ENCODE data around the gene INTS11. TPM values are rescaled to one million over a fixed set of nuclear protein-coding genes. Genes with fewer than 3 reads are reported as not detected.
A peak's percentile ranks its signal among the peaks of the same experiment; 100 is the strongest.

INTS11 gene
- total RNA-seq, 1 experiment from 2014 or later, result 142 TPM

DNA sequence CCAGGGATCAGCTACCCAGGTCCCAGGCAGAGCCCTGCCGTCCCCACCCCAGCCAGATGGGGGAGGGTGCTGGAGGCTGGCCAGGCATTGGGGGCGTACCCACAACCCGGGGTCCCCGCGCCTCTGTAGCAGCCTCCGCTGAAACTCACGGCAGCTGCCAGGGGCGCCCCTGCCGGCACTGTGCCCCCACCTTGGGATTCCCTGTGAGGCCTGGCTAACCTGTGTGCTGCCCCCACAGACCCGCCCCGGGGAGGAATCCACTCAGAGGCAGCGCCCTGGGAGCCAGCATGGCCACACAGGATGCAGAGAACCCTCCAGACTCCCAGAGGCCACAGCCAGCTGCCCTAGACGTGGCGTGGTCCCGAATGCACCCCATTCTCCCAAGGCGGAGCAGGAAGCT, 20.9 kb upstream of the INTS11 start:
- no peak for DNase-seq (ENCODE audit: low read depth)

DNA sequence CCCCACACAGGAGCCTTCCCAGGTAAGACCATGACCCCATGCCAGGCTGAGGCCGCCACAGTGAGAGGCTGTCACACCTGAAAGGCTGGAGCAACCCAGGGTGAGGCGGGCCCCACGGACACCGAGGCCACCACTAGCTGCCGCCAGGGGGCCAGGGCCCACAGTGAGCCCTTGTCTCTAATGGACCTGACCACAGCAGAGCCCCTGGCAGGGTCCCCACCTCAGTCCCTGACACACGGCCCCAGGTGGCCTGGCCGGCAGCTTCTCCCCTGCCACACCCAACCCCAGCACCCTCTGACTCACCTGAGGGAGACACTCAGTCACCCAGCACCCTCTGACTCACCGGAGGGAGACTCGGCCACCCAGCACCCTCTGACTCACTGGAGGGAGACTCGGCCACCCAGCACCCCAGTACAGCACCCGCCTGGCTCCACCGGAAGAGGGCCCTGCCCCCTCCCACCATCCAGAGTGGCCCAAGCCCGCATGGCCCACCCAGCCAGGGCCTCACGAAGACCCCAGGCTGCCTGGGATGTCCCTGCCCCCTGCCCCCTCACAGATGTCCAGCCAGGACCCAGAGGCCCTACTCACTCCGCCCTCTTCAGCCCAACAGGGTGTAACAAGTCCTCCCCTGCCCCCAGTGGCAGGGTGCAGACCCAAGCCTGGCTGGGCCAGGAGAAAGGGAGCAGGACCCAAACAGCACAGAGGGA, 20.3 kb upstream of the INTS11 start:
- peak; percentile 94 for DNase-seq (ENCODE audit: low read depth)

DNA sequence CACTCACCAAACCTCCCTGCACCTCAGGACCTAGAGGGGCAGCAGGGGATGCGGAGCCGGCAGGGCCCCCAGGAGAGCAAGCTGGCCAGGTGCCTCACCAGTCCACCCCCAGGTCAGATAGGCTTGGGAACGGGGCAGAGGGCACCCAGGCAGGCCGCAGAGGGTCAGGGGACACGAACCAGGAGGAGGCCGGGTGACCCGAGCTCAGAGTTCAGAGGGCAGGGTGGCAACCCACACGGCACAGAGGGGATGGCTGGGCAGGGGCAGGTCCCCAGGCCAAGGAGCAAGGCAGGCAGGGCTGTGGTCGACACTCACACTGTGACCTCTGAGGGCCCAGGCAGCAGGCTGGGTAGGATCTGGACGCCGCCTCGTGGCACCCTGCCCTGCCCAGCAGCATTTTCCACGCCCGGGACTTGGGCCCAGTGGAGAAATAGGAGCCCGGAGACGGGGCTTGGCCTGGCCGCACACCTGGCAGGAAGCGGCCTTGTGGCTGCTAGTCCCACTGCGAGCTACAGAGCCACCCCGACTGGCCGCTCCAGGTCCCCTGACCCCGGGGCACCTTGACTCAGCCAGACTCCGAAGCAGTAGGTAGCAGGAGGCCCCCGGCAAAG, 19.5 kb upstream of the INTS11 start:
- no peak for DNase-seq (ENCODE audit: low read depth)

DNA sequence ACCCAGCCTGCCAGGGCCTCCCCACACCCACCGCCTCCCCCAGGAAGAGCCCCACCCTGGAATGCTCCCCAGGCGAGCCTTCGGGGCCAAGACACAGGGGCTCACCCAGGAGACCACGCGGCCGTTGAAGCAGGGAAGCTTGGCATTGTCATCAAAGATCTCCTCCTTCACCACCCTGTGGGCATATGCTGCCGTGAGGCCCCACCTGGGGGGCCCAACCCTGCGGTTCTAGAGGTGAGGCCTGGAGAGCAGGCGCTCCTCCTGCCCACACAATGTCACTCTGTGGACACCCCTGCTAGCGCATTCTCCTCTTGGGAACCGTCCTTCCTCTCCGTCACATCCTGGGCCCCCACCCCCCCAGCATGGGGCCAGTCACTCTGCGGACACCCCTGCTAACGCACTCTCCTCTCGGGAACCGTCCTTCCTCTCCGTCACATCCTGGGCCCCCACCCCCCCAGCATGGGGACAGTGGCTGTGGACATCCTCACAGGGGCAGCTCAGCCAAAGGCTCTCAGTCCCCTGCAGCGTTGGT, 18.2 kb upstream of the INTS11 start:
- DNase-seq (ENCODE audit: low read depth), result no peak

DNA sequence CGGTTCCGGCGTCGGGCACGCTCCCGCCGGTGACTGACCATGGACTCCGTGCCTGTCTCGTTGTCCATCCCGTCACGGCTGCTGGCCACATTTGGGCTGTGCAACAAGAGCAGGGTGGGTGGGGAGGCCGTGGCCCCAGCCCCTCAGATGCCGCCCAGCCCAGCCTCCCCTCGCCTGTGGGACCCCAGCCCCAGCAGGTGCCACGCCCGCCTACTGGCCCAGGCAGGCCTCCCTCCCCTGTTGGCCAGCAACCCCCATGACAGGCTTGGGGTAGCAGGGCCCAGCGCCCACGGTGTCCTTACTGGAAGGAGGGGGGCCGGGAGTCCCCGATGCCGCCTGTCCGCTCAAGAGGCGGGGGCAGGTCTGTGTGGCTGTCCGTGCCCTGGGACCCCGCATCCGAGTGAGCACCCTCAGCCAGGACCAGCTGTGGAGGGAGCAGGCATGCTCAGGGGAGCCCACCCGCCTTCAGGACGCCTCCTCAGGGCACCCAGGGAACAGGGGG, 17.7 kb upstream of the INTS11 start:
- DNase-seq (ENCODE audit: low read depth), result no peak

DNA sequence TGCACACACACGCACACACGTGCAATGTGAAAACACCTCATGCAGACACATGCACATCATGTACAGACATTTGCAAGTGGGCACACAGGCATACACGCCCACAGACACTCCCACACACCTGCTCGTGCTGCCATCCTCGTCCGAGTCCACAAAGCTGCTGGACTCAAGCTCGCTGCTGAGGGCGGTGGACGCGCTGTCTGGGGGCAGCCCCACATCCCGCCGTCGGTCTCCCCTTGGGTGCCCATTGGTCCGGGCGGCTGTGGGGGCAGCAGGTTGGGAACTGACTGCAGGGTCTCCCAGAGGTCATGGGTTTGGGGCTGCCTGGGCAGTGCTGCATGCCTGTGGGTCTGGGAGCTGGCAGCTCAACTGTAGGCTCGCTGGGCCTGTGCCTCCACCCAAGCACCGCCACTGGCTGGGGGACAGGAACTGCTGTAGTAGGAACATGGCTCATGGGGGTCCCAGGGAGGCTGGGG, 17.1 kb upstream of the INTS11 start:
- no peak for DNase-seq (ENCODE audit: low read depth)

DNA sequence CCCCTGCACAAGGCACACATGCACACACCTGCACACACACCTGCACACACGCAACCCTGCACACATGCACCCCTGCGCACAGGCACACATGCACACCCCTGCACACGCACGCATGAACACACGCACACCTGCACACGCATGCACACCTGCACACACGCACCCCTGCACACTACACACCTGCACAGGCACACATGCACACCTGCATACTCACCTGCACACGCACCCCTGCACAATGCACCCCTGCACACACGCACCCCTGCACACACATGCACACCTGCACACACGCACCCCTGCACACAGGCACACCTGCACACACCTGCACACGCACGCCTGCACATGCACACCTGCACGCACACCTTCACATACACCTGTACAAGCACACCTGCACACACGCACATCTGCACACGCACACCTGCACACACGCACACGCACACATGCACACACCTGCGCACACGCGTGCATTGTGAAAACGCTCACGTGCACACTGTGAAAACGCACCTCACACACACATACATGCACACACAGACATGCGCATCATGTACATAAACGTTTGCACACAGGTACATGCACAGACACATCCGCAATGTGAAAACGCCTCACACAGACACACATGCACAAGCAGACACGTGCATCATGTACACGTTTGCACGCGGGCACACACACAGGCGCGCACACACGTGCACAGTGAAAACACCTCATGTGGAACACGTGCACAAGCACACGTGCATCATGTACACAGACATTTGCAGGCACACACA, 16.5 kb upstream of the INTS11 start:
- DNase-seq (ENCODE audit: low read depth), result no peak

DNA sequence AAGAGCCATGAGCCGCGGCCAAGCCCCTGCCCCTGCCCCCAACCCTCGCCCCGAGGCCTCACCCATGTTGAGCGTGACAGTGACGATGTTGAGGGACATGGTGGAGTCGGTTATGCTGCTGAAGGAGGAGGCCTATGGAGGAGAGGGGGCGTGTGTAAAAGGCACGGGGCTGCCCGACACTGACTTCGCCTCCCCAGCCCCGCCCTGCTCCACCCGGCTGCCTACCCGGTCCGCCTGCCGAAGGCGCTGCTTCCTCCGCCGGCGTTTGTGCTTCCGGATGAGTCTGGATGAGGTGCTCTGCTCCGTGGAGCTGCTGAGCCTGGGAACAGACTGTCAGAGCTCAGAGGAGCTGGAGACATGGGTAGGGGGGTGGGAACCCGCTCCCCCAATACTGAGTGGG, 15.7 kb upstream of the INTS11 start:
- DNase-seq (ENCODE audit: low read depth), result no peak

DNA sequence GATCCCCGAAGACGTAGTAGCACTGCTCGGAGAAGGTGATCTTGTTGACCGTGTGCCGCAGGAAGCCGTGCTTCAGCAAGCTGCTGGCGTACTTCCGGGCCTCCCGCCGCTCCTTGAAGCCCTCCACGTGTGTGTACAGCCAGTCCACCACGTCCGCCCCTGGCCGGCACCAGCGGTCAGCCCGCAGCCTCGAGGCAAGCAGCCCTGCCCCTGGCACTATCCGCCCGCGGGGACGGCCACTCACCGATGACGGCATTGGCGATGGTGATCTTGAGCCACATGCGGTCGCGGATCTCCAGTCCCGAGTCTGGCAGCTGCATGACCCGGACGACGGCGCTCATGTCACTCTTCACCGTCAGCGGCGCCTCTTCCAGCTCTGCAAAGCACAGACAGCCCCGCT, 13.8 kb upstream of the INTS11 start:
- no peak for DNase-seq (ENCODE audit: low read depth)

DNA sequence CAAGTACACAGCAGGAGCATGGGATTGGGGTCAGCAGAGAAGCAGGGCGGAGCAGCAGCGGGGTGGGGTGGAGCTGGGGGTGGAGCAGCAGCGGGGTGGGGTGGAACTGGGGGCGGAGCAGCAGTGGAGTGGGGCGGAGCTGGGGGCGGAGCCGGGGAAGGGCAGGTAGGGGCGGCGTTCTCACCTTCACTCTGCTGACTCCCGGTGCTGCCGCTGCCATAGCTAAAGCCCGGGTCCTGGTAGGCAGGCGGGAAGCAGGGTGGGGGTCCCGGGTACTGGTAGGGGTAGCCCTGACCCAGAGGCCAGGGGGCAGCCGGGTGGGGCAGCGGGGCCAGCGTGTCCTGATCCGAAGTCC, 13.3 kb upstream of the INTS11 start:
- DNase-seq (ENCODE audit: low read depth), result no peak

DNA sequence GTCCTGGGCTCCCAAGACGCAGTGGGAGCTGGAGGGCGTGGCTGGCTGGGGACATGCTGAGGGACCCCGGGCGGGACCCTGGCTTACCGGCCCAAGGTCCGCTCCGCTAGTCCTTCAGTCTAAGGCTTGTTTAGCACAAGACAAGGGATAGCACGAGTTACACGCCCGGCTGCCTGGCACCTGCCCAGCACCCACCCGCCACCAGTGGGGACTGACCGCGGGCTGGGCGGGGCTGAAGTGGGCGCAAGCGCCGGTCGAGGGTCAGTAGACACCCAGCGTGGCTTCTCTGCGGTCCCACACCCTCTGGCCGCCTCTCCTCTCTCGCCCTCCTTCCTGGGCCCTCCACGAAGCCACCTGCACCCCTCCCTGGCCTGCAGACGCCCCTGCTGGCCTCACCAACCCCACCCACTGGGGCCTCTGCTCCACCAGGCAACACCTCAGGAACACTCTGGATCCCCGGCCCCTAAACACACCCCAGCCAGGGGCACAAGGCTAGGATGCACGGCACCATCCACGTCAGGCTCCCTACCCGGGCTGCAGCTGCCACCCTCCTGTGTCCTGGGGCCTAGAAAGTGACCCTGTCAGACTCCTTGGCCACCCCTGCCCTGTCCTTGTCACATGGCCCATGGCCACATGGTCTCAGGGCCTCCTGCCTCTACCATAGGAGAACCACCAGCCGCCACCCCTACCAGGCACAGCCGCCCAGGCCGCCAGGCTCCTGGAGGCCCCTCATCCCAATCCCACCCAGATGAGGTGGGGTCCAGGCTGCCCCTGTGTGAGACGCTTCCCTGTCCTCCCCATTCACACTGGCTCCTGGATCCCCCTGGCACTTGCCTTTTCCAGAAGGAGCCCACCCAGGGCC, 12.7 kb upstream of the INTS11 start:
- DNase-seq (ENCODE audit: low read depth), result no peak

DNA sequence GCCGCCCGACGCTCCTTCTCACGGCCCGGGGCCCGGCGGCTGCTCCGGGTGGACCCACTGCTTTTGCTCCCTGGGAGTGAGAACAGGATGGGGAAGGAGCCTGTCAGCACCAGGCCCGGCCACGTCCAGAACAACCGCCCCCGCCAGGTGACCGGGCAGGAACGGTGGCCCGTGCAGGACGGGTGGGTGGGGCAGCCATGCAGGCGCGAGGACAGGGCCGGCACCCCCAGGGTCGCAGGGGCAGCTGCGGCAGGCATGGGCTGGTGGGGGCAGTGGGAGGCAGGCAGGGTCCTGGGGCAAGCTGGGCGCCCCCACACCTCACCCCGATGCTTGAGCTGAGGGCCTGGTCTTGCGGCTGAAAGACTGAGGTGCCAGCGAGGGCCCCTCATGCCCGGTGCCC, 12.0 kb upstream of the INTS11 start:
- DNase-seq (ENCODE audit: low read depth), result no peak

DNA sequence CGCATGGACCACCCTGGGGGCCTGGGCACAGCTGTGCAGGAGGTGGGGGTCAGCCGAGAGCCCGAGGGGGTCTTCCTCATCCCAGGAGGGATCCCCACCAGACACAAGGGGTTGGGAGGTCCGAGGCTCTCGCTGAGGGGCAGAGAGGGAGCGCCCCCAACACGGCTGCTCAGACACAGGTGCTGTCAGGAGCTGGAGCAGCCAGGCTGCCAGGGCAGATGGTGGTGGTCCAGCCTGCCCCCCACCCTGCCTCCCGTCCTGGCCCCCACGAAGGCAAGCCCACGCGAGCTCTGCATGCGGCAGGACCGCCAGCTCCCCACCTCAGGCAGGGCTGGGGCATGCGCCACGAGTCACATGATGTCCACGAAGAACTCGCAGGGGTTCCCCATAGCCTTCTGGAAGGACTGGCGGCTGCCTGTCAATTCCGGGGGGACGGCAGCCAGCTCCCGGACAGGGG, 11.4 kb upstream of the INTS11 start:
- DNase-seq (ENCODE audit: low read depth), result no peak

DNA sequence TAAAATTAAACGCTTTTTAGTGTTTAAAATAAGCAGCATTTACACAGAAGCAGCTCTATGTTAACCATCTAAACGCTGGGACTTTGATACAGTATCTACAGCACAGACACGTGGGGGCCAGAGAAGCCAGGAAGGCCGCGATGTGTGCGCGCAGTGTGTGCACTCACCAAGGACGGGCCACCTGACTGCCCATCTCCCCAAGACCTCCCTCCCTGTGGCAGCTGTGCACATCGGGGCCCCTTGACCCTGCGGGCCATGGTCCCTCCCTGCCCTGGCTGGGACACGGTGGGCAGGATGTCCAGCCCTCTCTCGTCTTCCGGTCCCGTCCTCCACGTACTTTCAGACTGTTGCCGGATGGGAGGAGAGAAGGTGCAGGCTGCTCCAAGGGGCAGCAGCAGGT, 10.8 kb upstream of the INTS11 start:
- DNase-seq (ENCODE audit: low read depth), result no peak

DNA sequence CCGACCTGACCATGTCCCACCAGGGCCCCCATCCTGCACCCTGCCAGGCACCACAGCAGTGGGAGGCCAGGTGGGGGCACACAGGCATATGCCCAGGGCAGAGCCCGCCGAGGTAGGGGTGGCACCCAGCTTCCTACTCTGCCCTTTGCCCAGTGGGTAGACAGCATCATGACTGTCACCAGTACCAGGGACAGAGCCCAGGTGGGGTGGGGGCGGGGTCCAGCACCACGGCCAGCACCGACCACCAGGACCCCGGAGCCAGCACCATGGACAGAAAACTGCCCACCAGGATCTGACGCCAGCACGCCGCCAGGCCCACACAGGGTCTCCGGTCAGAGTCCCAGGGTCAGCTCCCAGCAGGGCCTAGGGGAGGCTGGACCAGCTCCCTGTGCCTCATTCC, 10.4 kb upstream of the INTS11 start:
- DNase-seq (ENCODE audit: low read depth), result no peak

DNA sequence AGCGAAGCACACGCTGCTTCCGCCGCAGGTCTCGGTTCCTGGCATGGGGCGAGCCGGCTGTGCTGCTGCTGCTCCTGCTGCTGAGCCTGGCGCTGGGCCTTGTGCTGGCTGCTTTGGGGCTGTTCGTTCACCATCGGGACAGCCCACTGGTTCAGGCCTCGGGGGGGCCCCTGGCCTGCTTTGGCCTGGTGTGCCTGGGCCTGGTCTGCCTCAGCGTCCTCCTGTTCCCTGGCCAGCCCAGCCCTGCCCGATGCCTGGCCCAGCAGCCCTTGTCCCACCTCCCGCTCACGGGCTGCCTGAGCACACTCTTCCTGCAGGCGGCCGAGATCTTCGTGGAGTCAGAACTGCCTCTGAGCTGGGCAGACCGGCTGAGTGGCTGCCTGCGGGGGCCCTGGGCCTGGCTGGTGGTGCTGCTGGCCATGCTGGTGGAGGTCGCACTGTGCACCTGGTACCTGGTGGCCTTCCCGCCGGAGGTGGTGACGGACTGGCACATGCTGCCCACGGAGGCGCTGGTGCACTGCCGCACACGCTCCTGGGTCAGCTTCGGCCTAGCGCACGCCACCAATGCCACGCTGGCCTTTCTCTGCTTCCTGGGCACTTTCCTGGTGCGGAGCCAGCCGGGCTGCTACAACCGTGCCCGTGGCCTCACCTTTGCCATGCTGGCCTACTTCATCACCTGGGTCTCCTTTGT, 9.2 kb upstream of the INTS11 start:
- DNase-seq (ENCODE audit: low read depth), result no peak

DNA sequence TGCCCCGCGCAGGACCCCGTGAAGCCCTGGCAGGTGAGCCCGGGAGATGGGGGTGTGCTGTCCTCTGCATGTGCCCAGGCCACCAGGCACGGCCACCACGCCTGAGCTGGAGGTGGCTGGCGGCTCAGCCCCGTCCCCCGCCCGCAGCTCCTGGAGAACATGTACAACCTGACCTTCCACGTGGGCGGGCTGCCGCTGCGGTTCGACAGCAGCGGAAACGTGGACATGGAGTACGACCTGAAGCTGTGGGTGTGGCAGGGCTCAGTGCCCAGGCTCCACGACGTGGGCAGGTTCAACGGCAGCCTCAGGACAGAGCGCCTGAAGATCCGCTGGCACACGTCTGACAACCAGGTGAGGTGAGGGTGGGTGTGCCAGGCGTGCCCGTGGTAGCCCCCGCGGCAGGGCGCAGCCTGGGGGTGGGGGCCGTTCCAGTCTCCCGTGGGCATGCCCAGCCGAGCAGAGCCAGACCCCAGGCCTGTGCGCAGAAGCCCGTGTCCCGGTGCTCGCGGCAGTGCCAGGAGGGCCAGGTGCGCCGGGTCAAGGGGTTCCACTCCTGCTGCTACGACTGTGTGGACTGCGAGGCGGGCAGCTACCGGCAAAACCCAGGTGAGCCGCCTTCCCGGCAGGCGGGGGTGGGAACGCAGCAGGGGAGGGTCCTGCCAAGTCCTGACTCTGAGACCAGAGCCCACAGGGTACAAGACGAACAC, 8.5 kb upstream of the INTS11 start:
- DNase-seq (ENCODE audit: low read depth), result no peak

DNA sequence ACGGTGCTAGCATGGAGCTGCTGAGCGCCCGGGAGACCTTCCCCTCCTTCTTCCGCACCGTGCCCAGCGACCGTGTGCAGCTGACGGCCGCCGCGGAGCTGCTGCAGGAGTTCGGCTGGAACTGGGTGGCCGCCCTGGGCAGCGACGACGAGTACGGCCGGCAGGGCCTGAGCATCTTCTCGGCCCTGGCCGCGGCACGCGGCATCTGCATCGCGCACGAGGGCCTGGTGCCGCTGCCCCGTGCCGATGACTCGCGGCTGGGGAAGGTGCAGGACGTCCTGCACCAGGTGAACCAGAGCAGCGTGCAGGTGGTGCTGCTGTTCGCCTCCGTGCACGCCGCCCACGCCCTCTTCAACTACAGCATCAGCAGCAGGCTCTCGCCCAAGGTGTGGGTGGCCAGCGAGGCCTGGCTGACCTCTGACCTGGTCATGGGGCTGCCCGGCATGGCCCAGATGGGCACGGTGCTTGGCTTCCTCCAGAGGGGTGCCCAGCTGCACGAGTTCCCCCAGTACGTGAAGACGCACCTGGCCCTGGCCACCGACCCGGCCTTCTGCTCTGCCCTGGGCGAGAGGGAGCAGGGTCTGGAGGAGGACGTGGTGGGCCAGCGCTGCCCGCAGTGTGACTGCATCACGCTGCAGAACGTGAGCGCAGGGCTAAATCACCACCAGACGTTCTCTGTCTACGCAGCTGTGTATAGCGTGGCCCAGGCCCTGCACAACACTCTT, 7.7 kb upstream of the INTS11 start:
- DNase-seq (ENCODE audit: low read depth), result no peak
